HG03097 (cell line): ENCODE measurements around the gene HNRNPUL1.

ENCODE experiments used
- ATAC-seq: cut with Tn5 transposase; IDR thresholded peaks from one replicate; pipeline ENCODE4 v1.9.1; 2021; ENCODE audit not compliant: unreplicated experiment, low FRiP score

HNRNPUL1 gene

GRCh38 chr19:41307090-41307875 lies 43.1 kb downstream of the HNRNPUL1 start:
- no peak for ATAC-seq

- ATAC-seq: peak; percentile 5
Observed at GRCh38 chr19:41307954-41308449, 43.8 kb downstream of the HNRNPUL1 start.

GRCh38 chr19:41308450-41309179 lies 44.4 kb downstream of the HNRNPUL1 start:
- ATAC-seq: peak; percentile 39

GRCh38 chr19:41309180-41310032 lies 45.2 kb downstream of the HNRNPUL1 start:
- no peak for ATAC-seq

- peak; percentile 60 for ATAC-seq
Observed at GRCh38 chr19:41310033-41310831, 46.1 kb downstream of the HNRNPUL1 start, which contains the start of gene CCDC97. Gene CCDC97 (plus strand): TSS chr19:41310172. CDS start chr19:41310311, 139 bp downstream.

GRCh38 chr19:41311072-41311471 lies 46.9 kb downstream of the HNRNPUL1 start:
- ATAC-seq: no peak

GRCh38 chr19:41311613-41312012 lies 47.4 kb downstream of the HNRNPUL1 start:
- no peak for ATAC-seq

GRCh38 chr19:41316306-41316920 lies 52.2 kb downstream of the HNRNPUL1 start:
- ATAC-seq: no peak

GRCh38 chr19:41318696-41319499 lies 54.7 kb downstream of the HNRNPUL1 start:
- ATAC-seq: no peak

GRCh38 chr19:41319500-41320184 lies 55.5 kb downstream of the HNRNPUL1 start:
- no peak for ATAC-seq

- ATAC-seq: no peak
Observed at GRCh38 chr19:41320185-41320518, 56.0 kb downstream of the HNRNPUL1 start.

- ATAC-seq: no peak
Observed at GRCh38 chr19:41320568-41320967, 56.4 kb downstream of the HNRNPUL1 start.

- ATAC-seq: no peak
Observed at GRCh38 chr19:41321204-41321599, 57.0 kb downstream of the HNRNPUL1 start.

- ATAC-seq: no peak
Observed at GRCh38 chr19:41321600-41322270, 57.6 kb downstream of the HNRNPUL1 start.

- no peak for ATAC-seq
Observed at GRCh38 chr19:41322451-41322850, 58.3 kb downstream of the HNRNPUL1 start.

- no peak for ATAC-seq
Observed at GRCh38 chr19:41323023-41323422, 58.9 kb downstream of the HNRNPUL1 start.

- ATAC-seq: no peak
Observed at GRCh38 chr19:41323430-41324125, 59.4 kb downstream of the HNRNPUL1 start.
